Thymus (tissue), 11 donors: ENCODE data around the gene DNAI4. TPM values are rescaled to one million over a fixed set of nuclear protein-coding genes. Genes with fewer than 3 reads are reported as not detected.
"Not testable (repeated sequence)": the region's sequence is repeated elsewhere in the genome, so short reads cannot be mapped to it uniquely, and the experiment has no call there.

Experiments used
- DNase-seq, 9 donors: peaks; one replicate each; pipeline ENCODE4 v3.0.0-alpha.2; 2013; ENCODE audit warnings: low spot score in 9 of 9, low read depth in 6 of 9, missing footprints in 1 of 9
- H3K27ac ChIP-seq, 2 donors: one replicate each; pipeline ENCODE4 v1.5.1; 2013; ENCODE audit warnings: control low read depth in 1 of 2, low read depth in 1 of 2, low read length in 1 of 2, mild to moderate bottlenecking in 1 of 2, moderate library complexity in 1 of 2
- H3K27me3 ChIP-seq, 2 donors: one replicate each; pipeline ENCODE4 v1.5.1; 2013; ENCODE audit warnings: low read length in 1 of 2; ENCODE audit not compliant: control insufficient read depth in 2 of 2, insufficient read depth in 1 of 2
- H3K36me3 ChIP-seq, 2 donors: one replicate each; pipeline ENCODE4 v1.5.1; 2013; ENCODE audit warnings: low read length in 1 of 2, mild to moderate bottlenecking in 1 of 2, moderate library complexity in 1 of 2; ENCODE audit not compliant: control insufficient read depth in 2 of 2, insufficient read depth in 2 of 2
- H3K4me1 ChIP-seq, 2 donors: one replicate each; pipeline ENCODE4 v1.5.1; 2013; ENCODE audit warnings: low read length in 2 of 2; ENCODE audit not compliant: control insufficient read depth in 2 of 2, insufficient read depth in 2 of 2
- H3K4me3 ChIP-seq, 2 donors: one replicate each; pipeline ENCODE4 v1.5.1; 2013; ENCODE audit warnings: low read length in 2 of 2, control low read depth in 1 of 2, mild to moderate bottlenecking in 1 of 2
- H3K9me3 ChIP-seq, 2 donors: one replicate each; pipeline ENCODE4 v1.5.1; 2013; ENCODE audit warnings: low read length in 1 of 2, mild to moderate bottlenecking in 1 of 2; ENCODE audit not compliant: control insufficient read depth in 2 of 2, insufficient read depth in 1 of 2
- WGBS: extraction: QIAGEN DNeasy Blood & Tissue Kit; methylation state at CpG from one replicate; pipeline ENCODE4 v1.1.7; 2013; 5-methylcytosine and 5-hydroxymethylcytosine counted together
- polyA plus RNA-seq: library from polyadenylated mRNA; stranded (reverse); fragments of 200-250 nt; gene quantifications from one replicate; pipeline ENCODE4 v1.2.3, GENCODE V29; 2013
- total RNA-seq: library from RNA; stranded (reverse); fragments of 120-200 nt; gene quantifications from one replicate; pipeline ENCODE4 v1.2.4, GENCODE V29; 2013
- donor health status: healthy.

Gene DNAI4
- total and polyA plus RNA-seq, 2 donors, result 4.9 to 14.3 TPM

DNA sequence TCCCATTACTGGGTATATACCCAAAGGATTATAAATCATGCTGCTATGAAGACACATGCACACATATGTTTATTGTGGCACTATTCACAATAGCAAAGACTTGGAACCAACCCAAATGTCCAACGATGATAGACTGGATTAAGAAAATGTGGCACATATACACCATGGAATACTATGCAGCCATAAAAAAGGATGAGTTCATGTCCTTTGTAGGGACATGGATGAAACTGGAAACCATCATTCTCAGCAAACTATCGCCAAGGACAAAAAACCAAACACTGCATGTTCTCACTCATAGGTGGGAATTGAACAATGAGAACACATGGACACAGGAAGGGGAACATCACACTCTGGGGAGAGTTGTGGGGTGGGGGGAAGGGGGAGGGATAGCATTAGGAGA lies 138.9 kb downstream of the DNAI4 start:
- not testable (repeated sequence) for H3K36me3 ChIP-seq, DNase-seq, H3K4me3 ChIP-seq, H3K9me3 ChIP-seq, H3K27ac ChIP-seq, H3K4me1 ChIP-seq, H3K27me3 ChIP-seq
- WGBS, result no CpG with 5 or more reads among the region's 2 CpGs

DNA sequence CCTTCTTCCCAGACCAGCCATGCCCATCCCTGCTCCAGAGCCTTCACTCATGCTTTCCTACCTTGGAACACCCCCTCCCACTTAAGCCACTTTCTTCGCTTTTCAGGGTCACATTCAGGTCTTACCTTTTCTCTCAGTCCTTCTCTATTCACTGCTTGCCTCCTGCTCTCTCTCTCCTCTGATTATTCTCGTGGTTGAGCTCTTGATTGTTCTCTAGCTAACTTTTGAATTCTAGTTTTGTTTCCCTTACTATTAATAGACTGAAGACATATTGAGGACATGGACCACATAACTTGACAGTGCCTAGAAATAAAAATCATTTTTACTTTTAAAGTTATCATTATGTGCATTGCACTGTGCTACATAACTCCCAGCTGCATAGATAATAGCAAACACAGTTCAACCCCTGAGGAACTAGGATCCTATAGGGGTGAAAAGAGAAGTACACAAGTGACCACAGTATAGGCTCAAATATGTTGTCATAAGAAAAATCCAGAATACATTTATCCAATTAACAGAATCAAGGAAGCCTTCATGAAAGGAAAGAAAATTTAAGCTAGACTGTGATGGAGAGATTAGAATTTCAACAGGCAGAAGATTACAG lies 145.1 kb downstream of the DNAI4 start:
- Histone ChIP-seq H3K4me1 (no peaks in the 10 kb centered on the region), H3K36me3 (no peaks in the 10 kb centered on the region), H3K27ac (no peak overlapping the region), H3K9me3 (no peaks in the 10 kb centered on the region), H3K4me3 (no peak overlapping the region), H3K27me3 (no peaks in the 10 kb centered on the region)
- DNase-seq, result no peak
- 94% methylated on average over 2 of the region's 2 CpGs for WGBS

DNA sequence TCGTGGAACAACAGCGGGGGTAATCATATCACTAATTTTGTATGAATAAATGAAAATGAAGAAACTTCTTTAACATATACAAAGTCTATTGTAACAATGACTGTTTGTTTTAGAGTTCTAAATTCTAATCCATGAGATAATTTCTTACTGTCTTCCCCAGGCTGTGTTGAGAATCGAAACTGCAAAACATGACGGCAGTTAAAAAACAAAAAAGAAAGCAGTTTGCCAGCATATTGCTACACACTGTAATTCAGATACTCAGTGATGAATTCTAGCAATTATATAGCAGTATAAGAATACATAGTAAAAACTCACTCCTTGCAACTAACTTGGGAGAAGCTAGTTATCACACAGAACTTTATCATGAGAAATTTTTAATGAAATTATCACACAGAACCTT lies 145.7 kb downstream of the DNAI4 start:
- H3K4me3 ChIP-seq, result no peak overlapping the region
- H3K36me3 ChIP-seq, result no peaks in the 10 kb centered on the region
- H3K9me3 ChIP-seq, result no peaks in the 10 kb centered on the region
- H3K27me3 ChIP-seq, result no peaks in the 10 kb centered on the region
- DNase-seq, result no peak
- no peaks in the 10 kb centered on the region for H3K4me1 ChIP-seq
- H3K27ac ChIP-seq, result no peak overlapping the region
- WGBS, result 99% methylated on average over 4 of the region's 4 CpGs

DNA sequence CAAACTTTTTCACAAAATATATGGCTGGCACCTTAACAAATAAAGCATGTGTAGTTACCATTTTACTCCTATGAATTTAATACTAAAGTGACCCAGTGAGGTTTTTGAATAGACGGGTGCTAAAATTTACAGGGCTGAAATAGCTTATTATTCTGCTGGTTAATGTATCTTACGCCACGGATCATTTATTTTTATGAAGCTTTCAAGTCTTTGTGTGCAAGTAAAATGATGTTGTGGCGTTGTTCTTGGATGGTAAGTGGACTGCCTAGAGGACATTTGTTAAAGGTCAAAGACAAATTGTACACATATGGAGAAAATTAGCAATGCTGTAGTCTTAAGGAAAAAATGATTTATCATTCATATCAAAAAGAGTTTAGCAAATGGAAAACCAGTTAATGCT lies 146.4 kb downstream of the DNAI4 start:
- Histone ChIP-seq H3K36me3 (no peaks in the 10 kb centered on the region), H3K9me3 (no peaks in the 10 kb centered on the region), H3K4me3 (no peak overlapping the region), H3K27ac (no peak overlapping the region), H3K27me3 (no peaks in the 10 kb centered on the region), H3K4me1 (no peaks in the 10 kb centered on the region)
- 94% methylated on average over 4 of the region's 4 CpGs for whole genome bisulfite sequencing
- no peak for DNase-seq

DNA sequence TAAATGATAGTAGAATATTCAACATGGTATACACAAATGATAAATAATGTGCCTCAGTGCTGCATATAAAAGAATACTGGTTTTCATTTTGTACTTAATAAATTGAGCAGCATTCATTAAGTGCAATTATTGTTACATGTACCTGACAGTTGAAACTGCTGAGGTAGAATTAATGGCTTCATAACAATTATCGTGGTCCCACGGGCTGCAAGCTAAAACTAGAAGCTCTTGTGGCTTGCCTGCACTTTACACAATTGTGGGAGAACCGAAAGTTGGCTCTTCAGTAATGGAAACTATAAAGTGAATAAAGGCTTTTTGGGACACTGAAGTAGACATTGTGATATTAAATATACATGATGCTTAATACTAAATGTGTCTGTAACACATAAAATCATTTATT lies 146.8 kb downstream of the DNAI4 start:
- Histone ChIP-seq H3K27ac (no peak overlapping the region), H3K9me3 (no peaks in the 10 kb centered on the region), H3K27me3 (no peaks in the 10 kb centered on the region), H3K36me3 (no peaks in the 10 kb centered on the region), H3K4me3 (no peak overlapping the region), H3K4me1 (no peaks in the 10 kb centered on the region)
- no peak for DNase-seq
- WGBS, result 94% methylated on average over 3 of the region's 3 CpGs

DNA sequence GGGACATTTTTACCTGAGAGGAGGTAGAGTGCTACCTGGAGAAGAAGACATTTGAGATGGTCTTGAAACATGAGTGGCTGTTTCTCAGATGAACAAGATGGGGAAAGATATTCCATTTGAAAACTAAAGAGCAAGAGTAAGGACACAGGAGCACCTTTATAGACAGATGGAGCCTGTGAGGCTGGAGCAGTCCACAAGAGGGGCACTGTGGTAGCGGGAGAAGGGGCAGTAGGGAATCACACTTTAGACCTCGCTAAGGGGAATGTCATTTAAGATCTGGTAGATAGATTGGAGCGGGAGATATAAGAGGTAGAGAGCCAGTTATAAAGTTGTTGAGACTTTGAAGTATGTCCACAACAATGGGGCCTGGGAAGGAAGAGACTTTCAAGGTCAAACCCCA lies 149.0 kb downstream of the DNAI4 start:
- Histone ChIP-seq H3K4me3 (no peak overlapping the region), H3K27ac (no peak overlapping the region), H3K27me3 (no peaks in the 10 kb centered on the region), H3K9me3 (no peaks in the 10 kb centered on the region), H3K4me1 (peaks cover 0 to 5% of the 10 kb centered on the region in 2 donors), H3K36me3 (no peaks in the 10 kb centered on the region)
- WGBS, result 99% methylated on average over 3 of the region's 3 CpGs
- DNase-seq, result no peak

DNA sequence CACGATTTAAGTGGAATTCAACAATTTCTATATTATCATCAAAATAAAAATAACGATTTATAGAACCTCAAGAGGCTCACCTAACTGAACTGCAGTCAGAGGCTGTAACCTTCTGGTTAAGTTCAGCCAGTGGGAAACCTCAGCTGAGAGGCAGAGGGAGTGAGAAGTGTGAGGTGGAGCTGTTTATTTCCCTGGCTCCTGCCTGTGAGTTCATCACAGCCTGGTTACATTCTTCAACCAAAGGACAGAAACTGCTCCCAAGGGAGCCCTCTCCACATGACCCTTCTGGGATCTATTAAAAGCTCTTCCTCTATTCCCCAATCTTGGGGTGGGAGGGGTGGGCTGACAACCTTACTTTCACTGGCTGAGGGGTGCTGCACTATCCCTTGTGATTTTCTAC lies 150.2 kb downstream of the DNAI4 start:
- H3K9me3 ChIP-seq, result no peaks in the 10 kb centered on the region
- no peak overlapping the region for H3K27ac ChIP-seq
- H3K4me3 ChIP-seq, result no peak overlapping the region
- no peaks in the 10 kb centered on the region for H3K27me3 ChIP-seq
- DNase-seq, result no peak
- peaks cover 2 to 11% of the 10 kb centered on the region in 2 donors for H3K4me1 ChIP-seq
- no peaks in the 10 kb centered on the region for H3K36me3 ChIP-seq
- 98% methylated on average over 2 of the region's 2 CpGs for WGBS

DNA sequence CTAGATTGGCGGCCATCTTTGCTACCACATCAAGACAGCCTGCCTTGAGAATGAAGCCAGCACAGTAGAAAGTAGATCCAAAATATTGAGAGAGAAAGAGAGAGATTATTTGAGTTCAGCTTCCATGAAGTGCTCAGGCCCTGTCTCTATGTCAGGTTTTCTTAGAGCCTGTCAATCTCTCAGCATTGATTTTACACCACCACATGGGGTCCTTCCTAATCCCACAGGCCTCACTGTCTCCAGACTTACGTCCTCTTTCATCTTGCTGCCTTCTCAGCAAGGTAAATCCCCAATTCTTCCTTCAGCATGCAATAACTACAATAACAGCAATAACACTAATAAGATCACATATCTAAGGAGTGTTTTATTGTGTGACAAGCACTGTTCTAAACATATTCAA lies 151.4 kb downstream of the DNAI4 start:
- Histone ChIP-seq H3K27ac (no peak overlapping the region), H3K36me3 (no peaks in the 10 kb centered on the region), H3K27me3 (no peaks in the 10 kb centered on the region), H3K4me1 (peaks cover 6 to 14% of the 10 kb centered on the region in 2 donors), H3K9me3 (no peaks in the 10 kb centered on the region), H3K4me3 (no peak overlapping the region)
- no peak for DNase-seq
- WGBS, result 98% methylated on average over 2 of the region's 2 CpGs

DNA sequence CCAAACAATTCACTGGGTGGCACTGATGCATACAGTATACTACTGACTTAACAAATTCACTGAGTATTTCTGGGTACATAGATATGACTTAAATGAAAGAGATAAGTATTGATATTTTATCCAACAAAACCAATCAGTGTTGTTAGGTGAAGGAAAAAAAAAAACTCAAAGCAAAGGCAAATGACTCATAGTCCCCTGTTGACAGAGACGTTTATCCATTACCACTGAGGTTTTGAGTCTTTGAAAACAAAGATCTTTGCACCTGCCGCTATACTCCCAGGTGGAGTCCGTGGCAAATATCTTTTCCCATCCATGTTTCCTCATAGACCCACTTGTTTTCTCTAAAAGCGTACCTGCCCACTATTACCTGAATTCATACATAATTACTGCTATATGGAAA lies 154.0 kb downstream of the DNAI4 start:
- Histone ChIP-seq H3K27ac (no peak overlapping the region), H3K27me3 (no peaks in the 10 kb centered on the region), H3K9me3 (no peaks in the 10 kb centered on the region), H3K4me3 (no peak overlapping the region), H3K4me1 (peaks cover 10 to 14% of the 10 kb centered on the region in 2 donors), H3K36me3 (no peaks in the 10 kb centered on the region)
- WGBS, result 72% methylated on average over 4 of the region's 4 CpGs
- peak in 1 of 9 donors; percentile 28 for DNase-seq

DNA sequence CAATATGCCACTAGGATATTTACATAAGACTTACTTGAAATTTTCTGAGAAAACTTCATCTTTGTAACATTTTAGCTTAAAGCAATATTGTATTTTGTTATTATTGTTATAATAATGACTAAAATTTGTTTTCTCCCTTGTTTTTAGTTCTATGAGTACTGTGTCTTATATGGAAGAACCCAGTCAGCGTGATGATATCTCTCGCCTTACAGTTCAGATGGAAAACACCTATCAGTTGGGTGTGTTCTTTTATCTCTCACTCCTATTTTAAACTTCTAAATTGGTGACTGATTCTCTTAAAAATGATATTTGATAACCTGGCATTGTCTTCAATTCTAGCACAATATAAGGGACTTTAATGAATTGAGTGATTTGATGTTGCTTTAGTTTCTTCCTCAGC lies 154.4 kb downstream of the DNAI4 start:
- DNase-seq, result peak in 1 of 9 donors; percentile 29
- H3K4me3 ChIP-seq, result no peak overlapping the region
- 91% methylated on average over 2 of the region's 2 CpGs for WGBS

More for the DNA sequence above, 154.4 kb downstream of the DNAI4 start:
- Histone ChIP-seq H3K27me3 (no peaks in the 10 kb centered on the region), H3K9me3 (no peaks in the 10 kb centered on the region), H3K27ac (peak overlapping the region in 1 of 2 donors; percentile 71), H3K4me1 (peaks cover 10 to 14% of the 10 kb centered on the region in 2 donors), H3K36me3 (no peaks in the 10 kb centered on the region)
